Tibial nerve (tissue), 4 donors: ENCODE data around the gene COL4A3. TPM values are rescaled to one million over a fixed set of nuclear protein-coding genes. Genes with fewer than 3 reads are reported as not detected.

Experiments used
- DNase-seq, 2 donors: peaks; one replicate each; pipeline ENCODE4 v3.0.0-alpha.2; 2019; ENCODE audit warnings: low spot score in 2 of 2
- H3K27ac ChIP-seq, 4 donors: fragments of 200-600 bp; sonication (generic) in 3 of 4; one replicate each; pipeline ENCODE4 v1.5.1; 2017 to 2019; ENCODE audit warnings: mild to moderate bottlenecking in 1 of 4
- H3K27me3 ChIP-seq, 2 donors: fragments of 200-600 bp; sonication (generic) in 1 of 2; one replicate each; pipeline versions ENCODE4 v1.5.1 to v1.6.0; 2017 to 2019
- H3K36me3 ChIP-seq, 3 donors: fragments of 200-600 bp; sonication (generic); one replicate each; pipeline ENCODE4 v1.5.1; 2018 to 2019
- H3K4me1 ChIP-seq, 4 donors: fragments of 200-600 bp; sonication (generic) in 3 of 4; one replicate each; pipeline ENCODE4 v1.5.1; 2017 to 2019
- H3K4me3 ChIP-seq, 4 donors: fragments of 200-600 bp; sonication (generic) in 3 of 4; one replicate each; pipeline ENCODE4 v1.5.1; 2017 to 2019; ENCODE audit warnings: mild to moderate bottlenecking in 1 of 4, moderate library complexity in 1 of 4
- H3K9me3 ChIP-seq, 4 donors: fragments of 200-600 bp; sonication (generic) in 3 of 4; one replicate each; pipeline ENCODE4 v1.5.1; 2017 to 2019
- EP300 ChIP-seq, 2 donors: sonication (generic); formaldehyde crosslinking; IDR thresholded peaks; one replicate each; pipeline ENCODE4 v1.6.1; 2017; ENCODE audit warnings: antibody characterized with exemption in 2 of 2, mild to moderate bottlenecking in 1 of 2
- POLR2A ChIP-seq, 2 donors: fragments of 450-650 bp; IDR thresholded peaks; one replicate each; pipeline ENCODE4 v1.6.1; 2017; ENCODE audit warnings: antibody characterized with exemption in 2 of 2, mild to moderate bottlenecking in 2 of 2, moderate library complexity in 2 of 2
- WGBS, 2 donors: methylation state at CpG; one replicate each; pipeline ENCODE4 v1.1.5; 2018; 5-methylcytosine and 5-hydroxymethylcytosine counted together
- total RNA-seq, 4 donors: library from RNA; depleted of rRNA; stranded (reverse); fragments of >200 nt; gene quantifications; one replicate each; pipeline ENCODE4 v1.1.0, GENCODE V29; 2016
- TF ChIP-seq, protein P1 (sequence below), 5 experiments: fragments of 200-600 bp in 3 of 5; fragments of 450-650 bp in 2 of 5; sonication (generic) in 3 of 5; IDR thresholded peaks; one replicate each; pipeline ENCODE4 v1.5.1; 2016 to 2019; ENCODE audit warnings: antibody characterized with exemption in 5 of 5, mild to moderate bottlenecking in 3 of 5, moderate library complexity in 2 of 5

COL4A3 gene
- total RNA-seq, 4 donors from 2014 or later = 3.9 to 8.6 (median 7.6) TPM

DNA sequence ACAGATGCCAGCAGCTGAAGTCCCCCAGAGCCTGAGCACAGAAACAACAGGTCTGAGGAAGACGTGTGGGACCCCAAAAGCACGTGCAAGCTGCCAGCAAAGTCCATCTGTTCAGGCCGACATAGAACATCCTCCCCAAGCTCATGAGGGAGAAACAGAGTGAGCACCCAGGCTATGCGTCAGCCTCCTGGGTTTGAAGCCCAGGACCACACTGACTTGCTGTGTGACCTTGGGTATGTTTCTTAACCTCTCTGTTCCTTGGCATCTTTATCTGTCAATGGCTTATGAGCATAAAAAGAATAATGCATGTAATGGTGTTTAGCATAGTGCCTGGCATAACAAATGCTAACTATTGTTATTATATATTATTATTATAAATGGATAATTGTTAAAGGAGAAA lies 40.7 kb upstream of the COL4A3 start:
- WGBS, 2 donors = 82 to 89% methylated on average over 4 of the region's 4 CpGs
- Histone ChIP-seq H3K27me3 (no peaks in the 10 kb centered on the region), H3K9me3 (no peaks in the 10 kb centered on the region), H3K27ac (no peak overlapping the region), H3K4me1 (no peaks in the 10 kb centered on the region), H3K36me3 (no peaks in the 10 kb centered on the region), H3K4me3 (no peak overlapping the region)
- DNase-seq = no peak
- no peak for TF ChIP-seq EP300 (IDR thresholded peaks at IDR 0.05)
- no peak for TF ChIP-seq POLR2A (IDR thresholded peaks at IDR 0.05)
- TF ChIP-seq, protein P1, sequence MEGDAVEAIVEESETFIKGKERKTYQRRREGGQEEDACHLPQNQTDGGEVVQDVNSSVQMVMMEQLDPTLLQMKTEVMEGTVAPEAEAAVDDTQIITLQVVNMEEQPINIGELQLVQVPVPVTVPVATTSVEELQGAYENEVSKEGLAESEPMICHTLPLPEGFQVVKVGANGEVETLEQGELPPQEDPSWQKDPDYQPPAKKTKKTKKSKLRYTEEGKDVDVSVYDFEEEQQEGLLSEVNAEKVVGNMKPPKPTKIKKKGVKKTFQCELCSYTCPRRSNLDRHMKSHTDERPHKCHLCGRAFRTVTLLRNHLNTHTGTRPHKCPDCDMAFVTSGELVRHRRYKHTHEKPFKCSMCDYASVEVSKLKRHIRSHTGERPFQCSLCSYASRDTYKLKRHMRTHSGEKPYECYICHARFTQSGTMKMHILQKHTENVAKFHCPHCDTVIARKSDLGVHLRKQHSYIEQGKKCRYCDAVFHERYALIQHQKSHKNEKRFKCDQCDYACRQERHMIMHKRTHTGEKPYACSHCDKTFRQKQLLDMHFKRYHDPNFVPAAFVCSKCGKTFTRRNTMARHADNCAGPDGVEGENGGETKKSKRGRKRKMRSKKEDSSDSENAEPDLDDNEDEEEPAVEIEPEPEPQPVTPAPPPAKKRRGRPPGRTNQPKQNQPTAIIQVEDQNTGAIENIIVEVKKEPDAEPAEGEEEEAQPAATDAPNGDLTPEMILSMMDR (IDR thresholded peaks at IDR 0.05) = no peak

DNA sequence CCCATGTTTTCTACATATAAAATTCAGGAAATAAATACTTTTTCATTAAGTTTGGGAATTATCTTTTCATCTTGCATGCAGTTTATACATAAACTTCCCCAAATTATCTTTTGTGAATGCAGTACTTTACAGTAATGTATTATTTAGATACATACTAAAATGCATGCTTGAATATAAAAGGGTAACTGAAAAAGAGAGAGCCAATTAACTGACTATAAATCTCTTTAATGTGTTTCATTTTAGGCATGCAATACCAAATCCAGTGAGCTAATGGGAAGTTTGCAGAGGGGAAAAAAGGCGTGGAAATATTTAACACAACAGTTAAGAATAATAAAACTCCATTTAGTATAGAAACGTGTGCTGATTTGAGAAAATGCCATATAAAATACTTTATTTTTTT lies 39.6 kb upstream of the COL4A3 start:
- 36 to 42% methylated on average over 2 of the region's 2 CpGs for WGBS, 2 donors

DNA sequence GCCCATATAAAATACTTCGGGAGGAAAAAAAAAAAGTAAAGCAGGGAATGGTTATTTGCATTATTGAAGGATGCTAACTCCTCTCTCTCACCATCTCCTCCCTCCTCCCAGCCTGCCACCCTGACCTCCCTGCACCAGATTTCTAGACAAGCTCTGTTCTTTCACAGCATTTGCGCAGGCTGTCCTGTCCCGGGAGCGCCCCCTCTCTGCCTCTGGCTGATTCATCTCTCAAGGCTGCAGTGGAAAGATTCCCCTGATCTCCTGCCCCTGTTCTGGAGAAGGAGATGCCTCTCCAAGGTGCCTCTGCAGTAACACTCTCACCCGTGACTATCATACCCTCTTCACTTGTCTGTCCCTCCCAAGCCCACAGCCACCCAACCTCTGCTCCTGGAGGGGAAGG lies 38.9 kb upstream of the COL4A3 start:
- no peaks in the 10 kb centered on the region for H3K4me1 ChIP-seq
- TF ChIP-seq, protein P1 (IDR thresholded peaks at IDR 0.05) = no peak
- TF ChIP-seq EP300 (IDR thresholded peaks at IDR 0.05) (no peak), POLR2A (IDR thresholded peaks at IDR 0.05) (no peak)
- 56 to 66% methylated on average over 5 of the region's 5 CpGs for WGBS, 2 donors
- no peak overlapping the region for H3K4me3 ChIP-seq
- no peak for DNase-seq
- H3K27me3 ChIP-seq = no peaks in the 10 kb centered on the region
- no peaks in the 10 kb centered on the region for H3K9me3 ChIP-seq
- no peak overlapping the region for H3K27ac ChIP-seq
- H3K36me3 ChIP-seq = no peaks in the 10 kb centered on the region

More for the DNA sequence above, 39.6 kb upstream of the COL4A3 start:
- Histone ChIP-seq H3K4me1 (no peaks in the 10 kb centered on the region), H3K4me3 (no peak overlapping the region), H3K9me3 (no peaks in the 10 kb centered on the region), H3K27me3 (no peaks in the 10 kb centered on the region), H3K36me3 (no peaks in the 10 kb centered on the region), H3K27ac (no peak overlapping the region)
- TF ChIP-seq POLR2A (IDR thresholded peaks at IDR 0.05) (no peak), EP300 (IDR thresholded peaks at IDR 0.05) (no peak)
- TF ChIP-seq, protein P1 (IDR thresholded peaks at IDR 0.05) = no peak
- no peak for DNase-seq

DNA sequence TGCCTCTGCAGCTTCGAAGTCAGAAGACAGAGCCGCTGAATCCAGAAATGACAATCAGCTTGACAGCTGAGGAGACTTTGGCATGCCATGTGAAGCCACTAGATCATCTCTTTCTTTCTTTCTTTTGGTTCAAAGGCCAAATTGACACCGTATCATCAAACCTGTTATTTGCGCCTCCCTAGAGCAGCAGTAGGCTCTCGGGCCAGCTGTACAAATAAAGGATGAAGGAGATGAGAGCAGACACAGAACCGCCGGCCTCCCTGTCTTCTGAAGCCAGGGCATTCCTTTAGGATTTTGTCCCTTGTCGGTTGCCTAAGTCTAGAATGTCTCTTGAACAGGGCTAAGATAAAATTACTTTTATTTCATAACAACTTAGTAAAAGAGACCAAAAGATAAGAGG lies 37.2 kb upstream of the COL4A3 start:
- H3K27ac ChIP-seq = no peak overlapping the region
- H3K36me3 ChIP-seq = no peaks in the 10 kb centered on the region
- no peaks in the 10 kb centered on the region for H3K4me1 ChIP-seq
- no peaks in the 10 kb centered on the region for H3K9me3 ChIP-seq
- no peaks in the 10 kb centered on the region for H3K27me3 ChIP-seq
- 39 to 46% methylated on average over 8 of the region's 8 CpGs for WGBS, 2 donors
- no peak for TF ChIP-seq POLR2A (IDR thresholded peaks at IDR 0.05)
- H3K4me3 ChIP-seq = no peak overlapping the region
- DNase-seq = no peak

DNA sequence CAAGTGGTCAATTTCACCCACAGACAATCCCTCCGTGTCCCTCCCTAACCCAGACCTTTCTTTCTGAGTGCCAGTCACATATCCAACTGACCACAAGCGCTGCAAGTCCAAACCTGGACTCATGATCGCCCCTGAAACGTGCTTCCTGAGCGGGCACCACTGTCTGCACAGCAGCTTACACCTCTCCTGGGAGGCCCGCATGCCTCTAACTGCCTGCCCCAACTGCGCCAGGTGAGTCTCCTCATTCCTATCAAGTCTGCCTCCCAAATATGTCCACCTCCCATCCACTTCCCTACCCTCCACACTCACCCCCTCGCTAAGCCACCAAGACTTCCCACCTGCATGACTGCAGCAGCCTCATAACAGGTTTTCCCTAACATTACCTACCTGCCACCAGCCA lies 33.8 kb upstream of the COL4A3 start:
- no peak for TF ChIP-seq POLR2A (IDR thresholded peaks at IDR 0.05)
- TF ChIP-seq EP300 (IDR thresholded peaks at IDR 0.05) = no peak
- TF ChIP-seq, protein P1 (IDR thresholded peaks at IDR 0.05) = no peak
- no peaks in the 10 kb centered on the region for H3K4me1 ChIP-seq
- no peak overlapping the region for H3K27ac ChIP-seq
- DNase-seq = no peak
- no peak overlapping the region for H3K4me3 ChIP-seq
- WGBS, 2 donors = 89 to 90% methylated on average over 8 of the region's 8 CpGs
- no peaks in the 10 kb centered on the region for H3K27me3 ChIP-seq
- H3K36me3 ChIP-seq = no peaks in the 10 kb centered on the region
- no peaks in the 10 kb centered on the region for H3K9me3 ChIP-seq

DNA sequence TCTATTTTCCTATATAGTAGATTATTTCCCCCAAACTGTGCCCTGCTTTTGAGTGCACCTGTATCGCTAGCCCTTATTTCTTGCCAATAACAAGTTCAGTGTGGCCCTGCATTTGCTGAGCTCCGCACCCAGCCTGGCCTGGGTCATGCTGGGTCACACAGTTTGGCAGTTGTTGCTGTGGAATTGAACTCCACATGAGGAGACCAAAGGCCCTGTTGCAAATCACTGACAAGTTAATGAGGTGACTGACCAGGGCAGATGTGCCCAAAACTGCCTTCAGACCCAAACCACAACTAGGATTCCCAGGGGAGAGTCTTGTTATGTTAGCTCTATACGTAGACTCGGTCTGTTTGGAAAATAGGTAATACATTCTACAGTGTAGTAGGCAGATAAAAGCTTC lies 31.4 kb upstream of the COL4A3 start:
- H3K27me3 ChIP-seq = no peaks in the 10 kb centered on the region
- no peak overlapping the region for H3K4me3 ChIP-seq
- TF ChIP-seq EP300 (IDR thresholded peaks at IDR 0.05) (no peak), POLR2A (IDR thresholded peaks at IDR 0.05) (no peak)
- TF ChIP-seq, protein P1 (IDR thresholded peaks at IDR 0.05) = no peak
- no peaks in the 10 kb centered on the region for H3K9me3 ChIP-seq
- H3K4me1 ChIP-seq = no peaks in the 10 kb centered on the region
- no peak for DNase-seq
- 53 to 57% methylated on average over 4 of the region's 4 CpGs for WGBS, 2 donors
- H3K36me3 ChIP-seq = no peaks in the 10 kb centered on the region
- no peak overlapping the region for H3K27ac ChIP-seq
